Osteocyte (in vitro differentiated cells): ENCODE measurements around the gene CCDC74A. TPM values are rescaled to one million over a fixed set of nuclear protein-coding genes. Genes with fewer than 3 reads are reported as not detected.
"Not testable (repeated sequence)": the region's sequence is repeated elsewhere in the genome, so short reads cannot be mapped to it uniquely, and the experiment has no call there.

ENCODE experiments used
- DNase-seq: peaks from one replicate; pipeline ENCODE4 v3.0.0; 2021; ENCODE audit warnings: mixed read lengths; ENCODE audit not compliant: unreplicated experiment; ENCODE audit errors: extremely low spot score
- H3K27ac Mint-ChIP-seq: one replicate; pipeline ENCODE4 v1.8.0; 2021; ENCODE audit warnings: mild to moderate bottlenecking, mixed read lengths; ENCODE audit not compliant: unreplicated experiment
- H3K27me3 Mint-ChIP-seq: one replicate; pipeline ENCODE4 v1.8.0; 2021; ENCODE audit warnings: mixed read lengths; ENCODE audit not compliant: unreplicated experiment
- H3K36me3 Mint-ChIP-seq: one replicate; pipeline ENCODE4 v1.8.0; 2021; ENCODE audit warnings: mixed read lengths; ENCODE audit not compliant: unreplicated experiment
- H3K4me1 Mint-ChIP-seq: one replicate; pipeline ENCODE4 v1.8.0; 2021; ENCODE audit warnings: mixed read lengths; ENCODE audit not compliant: unreplicated experiment
- H3K4me3 Mint-ChIP-seq: one replicate; pipeline ENCODE4 v1.8.0; 2021; ENCODE audit warnings: mild to moderate bottlenecking, moderate library complexity, mixed read lengths; ENCODE audit not compliant: unreplicated experiment
- H3K9me3 Mint-ChIP-seq: one replicate; pipeline ENCODE4 v1.8.0; 2021; ENCODE audit warnings: mixed read lengths; ENCODE audit not compliant: unreplicated experiment
- total RNA-seq: library from RNA; stranded (reverse); gene quantifications from 2 replicates; pipeline ENCODE4 v1.2.1, GENCODE V29; 2021
- TF ChIP-seq, protein P1 (sequence below): fragments of 200-600 bp; sonication (generic); IDR thresholded peaks from 2 replicates; pipeline ENCODE4 v1.5.0; 2021; ENCODE audit warnings: antibody characterized with exemption, mild to moderate bottlenecking, moderate library complexity

The CCDC74A gene
- total RNA-seq, 1 donor from 2014 or later = 2.4 TPM

- H3K4me3 Mint-ChIP-seq = no peak overlapping the region
- H3K27me3 Mint-ChIP-seq = peaks cover 32% of the 10 kb centered on the region
- H3K27ac Mint-ChIP-seq = no peak overlapping the region
- TF ChIP-seq, protein P1, sequence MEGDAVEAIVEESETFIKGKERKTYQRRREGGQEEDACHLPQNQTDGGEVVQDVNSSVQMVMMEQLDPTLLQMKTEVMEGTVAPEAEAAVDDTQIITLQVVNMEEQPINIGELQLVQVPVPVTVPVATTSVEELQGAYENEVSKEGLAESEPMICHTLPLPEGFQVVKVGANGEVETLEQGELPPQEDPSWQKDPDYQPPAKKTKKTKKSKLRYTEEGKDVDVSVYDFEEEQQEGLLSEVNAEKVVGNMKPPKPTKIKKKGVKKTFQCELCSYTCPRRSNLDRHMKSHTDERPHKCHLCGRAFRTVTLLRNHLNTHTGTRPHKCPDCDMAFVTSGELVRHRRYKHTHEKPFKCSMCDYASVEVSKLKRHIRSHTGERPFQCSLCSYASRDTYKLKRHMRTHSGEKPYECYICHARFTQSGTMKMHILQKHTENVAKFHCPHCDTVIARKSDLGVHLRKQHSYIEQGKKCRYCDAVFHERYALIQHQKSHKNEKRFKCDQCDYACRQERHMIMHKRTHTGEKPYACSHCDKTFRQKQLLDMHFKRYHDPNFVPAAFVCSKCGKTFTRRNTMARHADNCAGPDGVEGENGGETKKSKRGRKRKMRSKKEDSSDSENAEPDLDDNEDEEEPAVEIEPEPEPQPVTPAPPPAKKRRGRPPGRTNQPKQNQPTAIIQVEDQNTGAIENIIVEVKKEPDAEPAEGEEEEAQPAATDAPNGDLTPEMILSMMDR = no peak
- no peaks in the 10 kb centered on the region for H3K4me1 Mint-ChIP-seq
- H3K9me3 Mint-ChIP-seq = no peaks in the 10 kb centered on the region
- no peak for DNase-seq
- H3K36me3 Mint-ChIP-seq = no peaks in the 10 kb centered on the region
Measured at GRCh38 chr2:131557558-131558321, 30.1 kb downstream of the CCDC74A start.

DNA sequence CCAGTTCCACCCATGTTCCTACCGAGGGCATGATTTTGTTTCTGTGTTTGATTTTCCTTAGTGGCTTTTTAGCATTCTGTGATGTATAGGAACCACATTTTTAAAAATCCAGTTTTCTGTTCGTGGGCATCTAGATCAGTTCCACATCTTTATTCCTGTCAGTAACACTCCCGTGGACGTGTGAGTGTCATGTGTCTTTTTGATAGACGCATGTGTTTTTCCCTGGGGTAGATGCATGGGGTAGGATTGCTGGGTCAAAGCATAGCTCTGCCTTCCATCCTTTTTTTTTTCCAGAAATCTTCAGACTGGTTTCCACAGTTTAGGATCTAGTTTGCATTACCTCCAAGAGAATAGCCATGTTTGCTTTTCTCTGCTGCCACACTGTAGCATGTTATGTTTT lies 38.7 kb downstream of the CCDC74A start:
- TF ChIP-seq, protein P1 = no peak
- Mint-ChIP-seq H3K4me1 (no peaks in the 10 kb centered on the region), H3K27ac (no peak overlapping the region)

GRCh38 chr2:131567891-131568290 lies 40.2 kb downstream of the CCDC74A start:
- H3K4me1 Mint-ChIP-seq = no peaks in the 10 kb centered on the region
- no peaks in the 10 kb centered on the region for H3K36me3 Mint-ChIP-seq
- H3K27me3 Mint-ChIP-seq = peaks cover 15% of the 10 kb centered on the region
- no peak overlapping the region for H3K4me3 Mint-ChIP-seq
- no peaks in the 10 kb centered on the region for H3K9me3 Mint-ChIP-seq
- no peak overlapping the region for H3K27ac Mint-ChIP-seq
- DNase-seq = no peak
- TF ChIP-seq, protein P1 = no peak

More for the DNA sequence above, 38.7 kb downstream of the CCDC74A start:
- H3K9me3 Mint-ChIP-seq = no peaks in the 10 kb centered on the region
- no peak overlapping the region for H3K4me3 Mint-ChIP-seq
- H3K36me3 Mint-ChIP-seq = no peaks in the 10 kb centered on the region
- peaks cover 15% of the 10 kb centered on the region for H3K27me3 Mint-ChIP-seq
- DNase-seq = no peak

- peaks cover 19% of the 10 kb centered on the region for H3K27me3 Mint-ChIP-seq
- DNase-seq, H3K36me3 Mint-ChIP-seq, H3K9me3 Mint-ChIP-seq, H3K27ac Mint-ChIP-seq, H3K4me1 Mint-ChIP-seq, H3K4me3 Mint-ChIP-seq: not testable (repeated sequence)
Measured at GRCh38 chr2:131568401-131568800, 40.7 kb downstream of the CCDC74A start.

- no peak overlapping the region for H3K4me3 Mint-ChIP-seq
- no peak overlapping the region for H3K27ac Mint-ChIP-seq
- no peaks in the 10 kb centered on the region for H3K4me1 Mint-ChIP-seq
- H3K27me3 Mint-ChIP-seq = peaks cover 25% of the 10 kb centered on the region
- TF ChIP-seq, protein P1 = no peak
- no peaks in the 10 kb centered on the region for H3K9me3 Mint-ChIP-seq
- DNase-seq = no peak
- H3K36me3 Mint-ChIP-seq = no peaks in the 10 kb centered on the region
Measured at GRCh38 chr2:131572175-131572574, 44.5 kb downstream of the CCDC74A start.
